GM19438 (cell line): ENCODE results near the gene EMID1.

Source experiments
- ATAC-seq: cut with Tn5 transposase; IDR thresholded peaks from one replicate; pipeline ENCODE4 v1.9.1; 2021; ENCODE audit warnings: low read depth; ENCODE audit not compliant: unreplicated experiment

Gene EMID1

DNA sequence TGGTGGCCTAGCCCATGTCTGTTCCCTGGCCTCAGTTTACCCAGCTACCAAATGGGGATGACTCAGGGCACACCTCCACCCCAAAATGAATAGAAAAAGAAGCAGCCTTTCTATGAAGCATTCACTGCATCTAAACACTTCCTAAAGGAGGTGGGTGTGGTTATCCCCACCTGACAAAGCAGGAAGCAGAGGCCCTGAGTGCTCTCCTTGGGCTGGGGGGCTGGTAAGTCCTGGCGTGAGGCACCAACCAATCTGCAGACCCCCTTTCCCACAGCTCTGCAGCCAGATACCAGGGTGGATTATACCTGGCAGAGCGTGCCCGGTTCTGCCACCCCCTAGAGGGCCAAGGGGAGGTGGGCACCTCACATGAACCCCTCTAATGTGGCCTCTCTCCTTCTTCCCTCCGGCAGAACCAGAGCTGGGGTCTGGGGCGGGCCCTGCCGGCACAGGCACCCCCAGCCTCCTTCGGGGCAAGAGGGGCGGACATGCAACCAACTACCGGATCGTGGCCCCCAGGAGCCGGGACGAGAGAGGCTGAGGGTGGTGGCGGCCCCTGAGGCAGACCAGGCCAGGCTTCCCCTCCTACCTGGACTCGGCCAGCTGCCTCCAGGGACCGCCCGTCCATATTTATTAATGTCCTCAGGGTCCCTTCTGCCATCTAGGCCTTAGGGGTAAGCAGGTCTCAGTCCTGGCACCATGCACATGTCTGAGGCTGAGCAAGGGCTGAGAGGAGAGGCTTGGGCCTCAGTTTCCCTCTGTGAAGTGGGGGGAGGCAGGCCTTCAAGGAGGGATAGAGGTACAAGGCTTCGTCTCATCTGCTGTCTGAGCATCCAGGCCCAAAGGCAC, 52.9 kb downstream of the EMID1 start:
- ATAC-seq = no peak

GRCh38 chr22:29259253-29259899, 53.7 kb downstream of the EMID1 start:
- no peak for ATAC-seq

- ATAC-seq = no peak
Measured at GRCh38 chr22:29260031-29260560, 54.4 kb downstream of the EMID1 start.

- no peak for ATAC-seq
Measured at GRCh38 chr22:29260601-29261315, 55.1 kb downstream of the EMID1 start.

- no peak for ATAC-seq
Measured at GRCh38 chr22:29263791-29264276, 58.1 kb downstream of the EMID1 start.

- ATAC-seq = no peak
Measured at GRCh38 chr22:29265305-29265704, 59.6 kb downstream of the EMID1 start.

GRCh38 chr22:29265929-29266328, 60.2 kb downstream of the EMID1 start:
- ATAC-seq = no peak

- no peak for ATAC-seq
Measured at GRCh38 chr22:29266564-29267461, 61.1 kb downstream of the EMID1 start.

GRCh38 chr22:29267462-29267857, 61.8 kb downstream of the EMID1 start:
- ATAC-seq = peak; percentile 23

GRCh38 chr22:29267858-29268510, 62.3 kb downstream of the EMID1 start, which contains the start of the genes EWSR1 and RHBDD3:
Gene EWSR1 (plus strand): TSS chr22:29268268. CDS start chr22:29268337, 69 bp downstream.
Gene RHBDD3 (minus strand): TSS chr22:29267981. CDS start chr22:29265626, 2,355 bp downstream.
- peak; percentile 68 for ATAC-seq

GRCh38 chr22:29268511-29269229, 63.0 kb downstream of the EMID1 start:
- ATAC-seq = peak; percentile 26

DNA sequence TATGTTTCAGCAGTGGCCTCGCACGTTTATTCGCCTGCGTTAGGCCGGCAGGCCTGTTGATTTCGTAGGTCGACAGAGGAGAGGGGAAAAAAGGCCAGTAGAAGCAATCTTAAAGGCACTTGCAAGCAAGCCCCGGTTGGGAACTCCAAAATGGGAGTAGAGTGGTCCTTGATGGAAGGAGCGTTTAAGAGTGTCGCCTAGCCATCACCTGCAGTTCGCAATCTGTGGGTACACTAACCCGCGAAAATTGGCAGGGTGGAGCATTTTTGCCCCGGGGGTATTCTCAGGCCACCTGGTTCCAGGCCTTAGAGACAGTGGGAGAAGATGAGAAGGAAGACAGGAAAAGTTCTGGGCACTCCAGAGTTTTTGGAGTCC, 63.5 kb downstream of the EMID1 start:
- ATAC-seq = no peak

- no peak for ATAC-seq
Measured at GRCh38 chr22:29269731-29270474, 64.2 kb downstream of the EMID1 start.

DNA sequence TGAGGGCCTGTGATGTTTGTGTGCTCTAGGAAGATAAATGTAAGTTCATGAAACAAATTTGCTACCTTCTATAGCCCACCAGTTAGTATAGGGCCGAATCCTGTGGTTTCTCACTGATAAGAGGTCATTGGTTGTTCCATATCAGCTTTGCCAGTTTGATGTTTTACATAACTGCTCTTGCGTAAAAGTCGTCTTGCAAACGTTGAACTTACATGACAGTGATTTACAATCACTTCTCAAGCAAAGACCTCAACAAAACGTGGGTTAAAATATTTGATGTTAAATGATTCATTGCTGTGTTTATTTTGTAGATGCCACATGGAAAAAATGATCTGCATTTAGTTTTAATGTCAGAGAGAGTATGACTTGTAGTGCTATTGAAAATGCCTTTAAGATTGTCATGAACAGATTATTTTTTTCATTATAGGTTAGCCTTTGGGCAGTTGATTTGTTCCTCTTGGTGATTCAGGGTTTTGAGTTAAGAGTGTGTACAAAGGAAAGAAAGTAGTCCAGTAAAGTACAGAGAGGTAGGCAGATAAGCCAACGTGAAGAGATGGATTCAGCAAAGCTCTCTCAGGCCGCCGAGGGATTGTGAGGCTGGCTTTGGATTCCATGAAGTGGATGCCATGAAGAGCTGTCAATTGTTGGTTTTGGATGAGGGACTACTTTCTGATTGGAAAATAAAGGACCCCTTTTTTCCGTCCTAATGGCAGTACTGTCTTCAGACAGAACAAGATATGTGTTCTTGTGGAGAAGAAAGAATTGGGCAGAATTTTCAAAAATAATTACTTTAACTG, 65.0 kb downstream of the EMID1 start:
- ATAC-seq = no peak

- no peak for ATAC-seq
Measured at GRCh38 chr22:29272624-29273023, 66.9 kb downstream of the EMID1 start.

DNA sequence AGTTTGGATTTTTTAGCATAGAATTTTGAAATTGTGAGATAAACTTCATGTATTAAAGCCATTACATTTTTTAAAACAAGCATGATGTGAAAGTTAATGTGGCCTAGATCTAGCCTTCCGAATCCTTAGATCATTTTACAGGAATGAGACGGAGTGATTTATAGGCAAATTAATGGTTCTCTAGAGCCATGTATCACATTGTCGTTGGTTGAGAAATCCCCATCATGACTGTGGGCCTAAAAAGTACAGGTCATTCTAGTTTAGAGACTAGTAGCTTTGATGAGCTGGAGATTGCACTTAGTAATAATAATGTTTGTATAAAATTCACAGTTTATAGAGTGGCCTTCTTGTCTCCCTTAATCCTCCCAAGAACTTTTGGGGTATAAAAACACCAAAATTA, 69.5 kb downstream of the EMID1 start:
- no peak for ATAC-seq
